GM21723 (cell line): ENCODE measurements around the gene SMARCA5.
"Not testable (repeated sequence)": the region's sequence is repeated elsewhere in the genome, so short reads cannot be mapped to it uniquely, and the experiment has no call there.

Source experiments
- ATAC-seq: cut with Tn5 transposase; IDR thresholded peaks from one replicate; pipeline ENCODE4 v1.9.1; 2021; ENCODE audit warnings: mild to moderate bottlenecking, moderate library complexity; ENCODE audit not compliant: unreplicated experiment

SMARCA5 gene

GRCh38 chr4:143513314-143514168 is at the start of gene SMARCA5:
SMARCA5 (plus strand) TSS chr4:143513702; CDS start chr4:143513925, 223 bp downstream.
- ATAC-seq = peak; percentile 90

- ATAC-seq = peak; percentile 81
These were observed 40.0 kb upstream of the SMARCA5 start for GRCh38 chr4:143473334-143474126.

- no peak for ATAC-seq
These were observed 36.0 kb upstream of the SMARCA5 start for GRCh38 chr4:143477487-143477886.

GRCh38 chr4:143481361-143481760 is 32.1 kb upstream of the SMARCA5 start:
- no peak for ATAC-seq

- ATAC-seq = peak; percentile 75
These were observed 30.7 kb upstream of the SMARCA5 start for GRCh38 chr4:143482840-143483239.

- ATAC-seq = no peak
These were observed 27.2 kb upstream of the SMARCA5 start for GRCh38 chr4:143486314-143486713.

GRCh38 chr4:143488687-143489086 is 24.8 kb upstream of the SMARCA5 start:
- ATAC-seq = no peak

GRCh38 chr4:143489106-143489505 is 24.4 kb upstream of the SMARCA5 start:
- no peak for ATAC-seq

- ATAC-seq = no peak
These were observed 15.5 kb upstream of the SMARCA5 start for GRCh38 chr4:143498021-143498420.

- no peak for ATAC-seq
These were observed 11.3 kb upstream of the SMARCA5 start for GRCh38 chr4:143502231-143502630.

GRCh38 chr4:143506031-143506430 is 7.5 kb upstream of the SMARCA5 start:
- ATAC-seq = no peak

GRCh38 chr4:143511906-143512305 is 1.6 kb upstream of the SMARCA5 start:
- no peak for ATAC-seq

- peak; percentile 38 for ATAC-seq
These were observed 556 bp upstream of the SMARCA5 start for GRCh38 chr4:143512978-143513313.

GRCh38 chr4:143514169-143514495 is 630 bp downstream of the SMARCA5 start:
- no peak for ATAC-seq

GRCh38 chr4:143514497-143514896 is 995 bp downstream of the SMARCA5 start:
- no peak for ATAC-seq

- no peak for ATAC-seq
These were observed 1.4 kb downstream of the SMARCA5 start for GRCh38 chr4:143514901-143515300.

- no peak for ATAC-seq
These were observed 2.4 kb downstream of the SMARCA5 start for GRCh38 chr4:143515905-143516304.

GRCh38 chr4:143517764-143518163 is 4.3 kb downstream of the SMARCA5 start:
- ATAC-seq = no peak

GRCh38 chr4:143524211-143524610 is 10.7 kb downstream of the SMARCA5 start:
- ATAC-seq = no peak

GRCh38 chr4:143528046-143528445 is 14.5 kb downstream of the SMARCA5 start:
- ATAC-seq = not testable (repeated sequence)

GRCh38 chr4:143531380-143531779 is 17.9 kb downstream of the SMARCA5 start:
- ATAC-seq = peak; percentile 66
